ENCODE data around the gene NPLOC4. TPM values are rescaled to one million over a fixed set of nuclear protein-coding genes. Genes with fewer than 3 reads are reported as not detected.
"Not testable (repeated sequence)": the region's sequence is repeated elsewhere in the genome, so short reads cannot be mapped to it uniquely, and the experiment has no call there.

NPLOC4 gene
- total and polyA plus RNA-seq, 2 experiments from 2014 or later = 51.4 to 64.6 TPM

GRCh38 chr17:81680150-81680549, 43.2 kb upstream of the NPLOC4 start:
- Histone ChIP-seq H3K9me2 (ENCODE audit: insufficient read depth) (no peaks in the 10 kb centered on the region), H3K27me3 (replicated peaks; ENCODE audit: insufficient read depth) (no peaks in the 10 kb centered on the region), H3K9me3 (ENCODE audit: low read depth) (no peaks in the 10 kb centered on the region), H2AFZ (no peak overlapping the region), H3K4me1 (ENCODE audit: insufficient read depth) (peaks cover 15% of the 10 kb centered on the region), H3K4me3 (no peak overlapping the region), H3K79me2 (ENCODE audit: insufficient read depth) (peaks cover 81% of the 10 kb centered on the region), H3K9ac (no peak overlapping the region), H3K36me3 (ENCODE audit: low read depth) (no peaks in the 10 kb centered on the region; the same call in 1 of the 2 replicates), H4K20me1 (ENCODE audit: insufficient read depth) (no peaks in the 10 kb centered on the region), H3F3A (ENCODE audit: insufficient read depth) (peaks cover 13% of the 10 kb centered on the region), H3K27ac (no peak overlapping the region), H3K4me2 (ENCODE audit: unreplicated experiment) (no peak overlapping the region)
- 85 to 88% methylated on average over 11 of the region's 11 CpGs for WGBS, 2 experiments (ENCODE audit: low coverage in 1 of 2, low lambda C conversion rate in 2 of 2, missing lambda C conversion rate in 2 of 2)
- in situ Hi-C loops (cut with MboI) = no loop called here
- no peak for DNase-seq
- TF ChIP-seq EZH2phosphoT487 (IDR thresholded peaks at IDR 0.05; ENCODE audit: insufficient read depth, low read depth) = no peak
- no peak for TF ChIP-seq EZH2 (IDR thresholded peaks at IDR 0.05; ENCODE audit: insufficient read depth, poor library complexity, severe bottlenecking)

GRCh38 chr17:81676906-81677305, 40.0 kb upstream of the NPLOC4 start:
- Histone ChIP-seq H3K4me2 (ENCODE audit: unreplicated experiment) (no peak overlapping the region), H2AFZ (no peak overlapping the region), H3K9me3 (ENCODE audit: low read depth) (no peaks in the 10 kb centered on the region), H4K20me1 (ENCODE audit: insufficient read depth) (no peaks in the 10 kb centered on the region), H3K27ac (no peak overlapping the region), H3F3A (ENCODE audit: insufficient read depth) (0 out of 2 replicates have a peak, but pooled peaks cover 9% of the 10 kb centered on the region), H3K27me3 (replicated peaks; ENCODE audit: insufficient read depth) (no peaks in the 10 kb centered on the region), H3K36me3 (ENCODE audit: low read depth) (no peaks in the 10 kb centered on the region; the same call in 1 of the 2 replicates), H3K9me2 (ENCODE audit: insufficient read depth) (no peaks in the 10 kb centered on the region), H3K4me1 (ENCODE audit: insufficient read depth) (0 out of 2 replicates have a peak, but pooled peaks cover under 1% of the 10 kb centered on the region), H3K9ac (no peak overlapping the region), H3K79me2 (ENCODE audit: insufficient read depth) (peaks cover 57% of the 10 kb centered on the region), H3K4me3 (no peak overlapping the region)
- DNase-seq = no peak
- TF ChIP-seq EZH2phosphoT487 (IDR thresholded peaks at IDR 0.05; ENCODE audit: insufficient read depth, low read depth) (no peak), EZH2 (IDR thresholded peaks at IDR 0.05; ENCODE audit: insufficient read depth, poor library complexity, severe bottlenecking) (no peak)
- WGBS, 2 experiments (ENCODE audit: low coverage in 1 of 2, low lambda C conversion rate in 2 of 2, missing lambda C conversion rate in 2 of 2) = 90 to 91% methylated on average over 15 to 16 of the region's 17 CpGs
- in situ Hi-C loops (cut with MboI) = no loop called here

- H3K4me2 ChIP-seq (ENCODE audit: unreplicated experiment); H3K4me3 ChIP-seq; H3K27me3 ChIP-seq (replicated peaks; ENCODE audit: insufficient read depth); H3K9me2 ChIP-seq (ENCODE audit: insufficient read depth); H2AFZ ChIP-seq; H3F3A ChIP-seq (ENCODE audit: insufficient read depth); H3K36me3 ChIP-seq (ENCODE audit: low read depth); in situ Hi-C loops (cut with MboI); H3K9ac ChIP-seq; H3K4me1 ChIP-seq (ENCODE audit: insufficient read depth); H3K9me3 ChIP-seq (ENCODE audit: low read depth); H4K20me1 ChIP-seq (ENCODE audit: insufficient read depth); H3K27ac ChIP-seq: not testable (repeated sequence)
- H3K79me2 ChIP-seq (ENCODE audit: insufficient read depth) = peaks cover 50% of the 10 kb centered on the region
- peak; percentile 53 for DNase-seq
- 33 to 39% methylated on average over 18 of the region's 18 CpGs for WGBS, 2 experiments (ENCODE audit: low coverage in 1 of 2, low lambda C conversion rate in 2 of 2, missing lambda C conversion rate in 2 of 2)
Observed at GRCh38 chr17:81675515-81676221, 38.8 kb upstream of the NPLOC4 start.

- peaks cover 47% of the 10 kb centered on the region for H3K79me2 ChIP-seq (ENCODE audit: insufficient read depth)
- 75 to 79% methylated on average over 18 of the region's 18 CpGs for WGBS, 2 experiments (ENCODE audit: low coverage in 1 of 2, low lambda C conversion rate in 2 of 2, missing lambda C conversion rate in 2 of 2)
- in situ Hi-C loops (cut with MboI) = no loop called here
- no peaks in the 10 kb centered on the region; the same call in 1 of the 2 replicates for H3K36me3 ChIP-seq (ENCODE audit: low read depth)
- no peaks in the 10 kb centered on the region for H3K27me3 ChIP-seq (replicated peaks; ENCODE audit: insufficient read depth)
- H3K9ac ChIP-seq = no peak overlapping the region
- DNase-seq = no peak
- H4K20me1 ChIP-seq (ENCODE audit: insufficient read depth) = no peaks in the 10 kb centered on the region
- no peaks in the 10 kb centered on the region for H3K4me1 ChIP-seq (ENCODE audit: insufficient read depth)
- TF ChIP-seq EZH2 (IDR thresholded peaks at IDR 0.05; ENCODE audit: insufficient read depth, poor library complexity, severe bottlenecking) (no peak), EZH2phosphoT487 (IDR thresholded peaks at IDR 0.05; ENCODE audit: insufficient read depth, low read depth) (no peak)
- 0 out of 2 replicates have a peak, but pooled peaks cover 9% of the 10 kb centered on the region for H3F3A ChIP-seq (ENCODE audit: insufficient read depth)
- H3K27ac ChIP-seq = no peak overlapping the region
- H3K4me2 ChIP-seq (ENCODE audit: unreplicated experiment) = no peak overlapping the region
- no peaks in the 10 kb centered on the region for H3K9me2 ChIP-seq (ENCODE audit: insufficient read depth)
- no peak overlapping the region for H3K4me3 ChIP-seq
- H2AFZ ChIP-seq = no peak overlapping the region
- H3K9me3 ChIP-seq (ENCODE audit: low read depth) = no peaks in the 10 kb centered on the region
Observed at GRCh38 chr17:81673561-81674258, 36.8 kb upstream of the NPLOC4 start.

All from GM23248 (cell line).